Mesenchymal stem cell (in vitro differentiated cells and primary cell): Measurements from ENCODE around the gene TBL3.

ENCODE experiments used
- DNase-seq: peaks from one replicate; pipeline ENCODE4 v3.0.0-alpha.2; 2013
- H2AFZ ChIP-seq: one replicate; pipeline ENCODE4 v1.6.1; 2013; ENCODE audit warnings: low read depth, mild to moderate bottlenecking, control low read depth, inconsistent platforms, low read length, moderate library complexity
- H2AK5ac ChIP-seq: 2 replicates; pipeline ENCODE4 v1.6.1; 2013; ENCODE audit warnings: low read length, moderate library complexity, mild to moderate bottlenecking, inconsistent platforms; ENCODE audit not compliant: severe bottlenecking
- H2BK120ac ChIP-seq: one replicate; pipeline ENCODE4 v1.6.1; 2013; ENCODE audit warnings: low read depth, mild to moderate bottlenecking, inconsistent platforms, low read length, moderate library complexity
- H2BK12ac ChIP-seq, 2 experiments: one replicate each; pipeline ENCODE4 v1.6.1; 2013; ENCODE audit warnings: inconsistent platforms in 2 of 2, low read length in 2 of 2, mild to moderate bottlenecking in 2 of 2, moderate library complexity in 2 of 2, control low read depth in 1 of 2
- H2BK15ac ChIP-seq: one replicate; pipeline ENCODE4 v1.6.1; 2013; ENCODE audit warnings: mild to moderate bottlenecking, low read depth, inconsistent platforms; ENCODE audit not compliant: poor library complexity, severe bottlenecking
- H2BK5ac ChIP-seq: 2 replicates; pipeline ENCODE4 v1.6.1; 2013; ENCODE audit warnings: low read depth, mild to moderate bottlenecking, low read length, control low read depth, inconsistent platforms; ENCODE audit not compliant: poor library complexity, severe bottlenecking
- H3K14ac ChIP-seq, 2 experiments: one replicate each; pipeline ENCODE4 v1.6.1; 2013; ENCODE audit warnings: inconsistent platforms in 2 of 2, low read length in 2 of 2, control low read depth in 1 of 2, mild to moderate bottlenecking in 1 of 2, moderate library complexity in 1 of 2
- H3K18ac ChIP-seq, 2 experiments: one replicate each; pipeline ENCODE4 v1.6.1; 2013; ENCODE audit warnings: inconsistent platforms in 2 of 2, low read length in 2 of 2, control low read depth in 1 of 2, low read depth in 1 of 2, mild to moderate bottlenecking in 1 of 2
- H3K23ac ChIP-seq, 2 experiments: one replicate each; pipeline ENCODE4 v1.6.1; 2013; ENCODE audit warnings: inconsistent platforms in 2 of 2, low read length in 2 of 2, mild to moderate bottlenecking in 2 of 2, moderate library complexity in 2 of 2, control low read depth in 1 of 2
- H3K27ac ChIP-seq: 2 replicates; pipeline ENCODE4 v1.5.1; 2013; ENCODE audit warnings: mild to moderate bottlenecking, moderate library complexity, low read length, control low read depth, inconsistent platforms; ENCODE audit not compliant: poor library complexity, severe bottlenecking
- H3K27me3 ChIP-seq, 2 experiments: 2 replicates each; pipeline versions ENCODE4 v1.6.1 to v1.7.0; 2013; ENCODE audit warnings: low read length in 2 of 2, mild to moderate bottlenecking in 2 of 2, moderate library complexity in 2 of 2, control low read depth in 1 of 2, inconsistent platforms in 1 of 2; ENCODE audit not compliant: control insufficient read depth in 1 of 2, insufficient read depth in 1 of 2
- H3K36me3 ChIP-seq, 2 experiments: 2 replicates each; pipeline versions ENCODE4 v1.6.1 to v1.7.0; 2013; ENCODE audit warnings: low read length in 2 of 2, control low read depth in 1 of 2, inconsistent platforms in 1 of 2, low read depth in 1 of 2, mild to moderate bottlenecking in 1 of 2; ENCODE audit not compliant: insufficient read depth in 2 of 2, control insufficient read depth in 1 of 2
- H3K4ac ChIP-seq, 2 experiments: one replicate each; pipeline ENCODE4 v1.6.1; 2013; ENCODE audit warnings: inconsistent platforms in 2 of 2, low read length in 2 of 2, mild to moderate bottlenecking in 2 of 2, moderate library complexity in 2 of 2, control low read depth in 1 of 2, low read depth in 1 of 2
- H3K4me1 ChIP-seq: 2 replicates; pipeline ENCODE4 v1.6.1; 2013; ENCODE audit warnings: low read depth, low read length, control low read depth; ENCODE audit not compliant: control insufficient read depth, insufficient read depth
- H3K4me2 ChIP-seq: 2 replicates; pipeline ENCODE4 v1.6.1; 2013; ENCODE audit warnings: low read length, mild to moderate bottlenecking, inconsistent platforms; ENCODE audit not compliant: poor library complexity, severe bottlenecking
- H3K4me3 ChIP-seq, 2 experiments: 2 replicates each; pipeline versions ENCODE4 v1.5.1 to v1.7.0; 2013; ENCODE audit warnings: low read length in 2 of 2, mild to moderate bottlenecking in 2 of 2, control low read depth in 1 of 2, low read depth in 1 of 2; ENCODE audit not compliant: insufficient read depth in 1 of 2
- H3K79me1 ChIP-seq: replicated peaks from 2 replicates; pipeline ENCODE4 v1.6.1; 2013; ENCODE audit warnings: mild to moderate bottlenecking, control low read depth, low read length, inconsistent platforms; ENCODE audit not compliant: poor library complexity, severe bottlenecking
- H3K9ac ChIP-seq: 2 replicates; pipeline ENCODE4 v1.7.0; 2013; ENCODE audit warnings: mild to moderate bottlenecking, low read length, moderate library complexity
- H3K9me3 ChIP-seq: 2 replicates; pipeline ENCODE4 v1.7.0; 2013; ENCODE audit warnings: mild to moderate bottlenecking, low read length; ENCODE audit not compliant: control insufficient read depth
- H4K8ac ChIP-seq: one replicate; pipeline ENCODE4 v1.6.1; 2013; ENCODE audit warnings: inconsistent platforms, mild to moderate bottlenecking, low read length, moderate library complexity
- H4K91ac ChIP-seq: one replicate; pipeline ENCODE4 v1.6.1; 2013; ENCODE audit warnings: mild to moderate bottlenecking, low read length, inconsistent platforms
- WGBS: methylation state at CpG from one replicate; pipeline ENCODE4 v1.1.7; 2013; ENCODE audit warnings: mixed read lengths; 5-methylcytosine and 5-hydroxymethylcytosine counted together

The TBL3 gene

DNA sequence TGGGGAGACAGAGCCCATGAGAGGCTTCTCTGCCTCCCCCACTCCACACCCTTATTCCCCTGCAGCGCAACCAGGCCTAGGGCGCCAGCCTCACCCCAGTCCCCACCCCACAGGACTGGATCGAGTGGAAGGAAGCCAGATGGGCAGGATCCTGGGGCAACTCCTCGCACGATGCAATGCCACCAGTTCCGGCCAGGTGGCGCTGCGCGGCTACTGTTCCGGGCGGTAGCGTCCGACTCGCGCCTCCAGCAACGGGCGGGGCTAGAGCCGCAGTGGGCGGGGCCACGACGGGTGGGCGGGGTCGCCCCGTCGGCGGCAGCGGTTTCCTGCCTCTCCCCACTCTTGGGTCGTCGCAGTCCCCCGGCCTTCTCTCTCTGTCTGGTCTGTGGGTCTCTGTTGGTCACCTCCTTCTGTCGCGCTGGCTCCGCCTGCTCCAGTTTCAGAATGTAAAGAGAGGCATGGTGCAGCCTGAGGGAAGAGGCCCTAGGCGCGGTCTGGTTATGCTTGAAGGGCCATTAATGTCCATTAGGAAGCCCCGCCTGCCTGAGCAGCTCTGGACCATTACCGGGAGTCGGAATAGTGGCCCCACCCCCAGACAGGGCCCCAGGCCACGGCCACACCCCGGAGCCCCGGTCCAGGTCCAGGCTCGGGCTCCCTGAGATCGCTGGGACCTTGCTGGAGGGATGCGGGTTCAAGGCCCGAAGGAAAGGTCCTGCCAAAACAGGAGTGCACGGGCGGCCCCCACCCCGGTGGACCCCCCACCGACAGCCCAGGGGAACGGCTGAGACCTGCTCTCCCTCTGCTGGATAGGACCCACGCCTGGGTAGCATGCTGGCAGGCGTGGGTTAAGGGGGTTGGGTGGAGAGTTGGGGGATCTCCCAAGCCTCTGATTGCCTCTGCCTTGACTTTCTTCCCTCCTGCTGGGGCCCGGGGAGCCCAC is 51.5 kb downstream of the TBL3 start:
- Histone ChIP-seq H3K4ac (peak overlapping the region; percentile 80 to 90), H4K8ac (peak overlapping the region; percentile 91), H3K4me3 (peak overlapping the region; percentile 21 to 73), H3K27ac (peak overlapping the region; percentile 68), H3K14ac (peak overlapping the region in 1 of 2 experiments; percentile 75), H2BK15ac (peak overlapping the region; percentile 94), H3K23ac (no peak overlapping the region), H3K18ac (peak overlapping the region; percentile 93 to 94), H3K79me1 (no peaks in the 10 kb centered on the region), H2AFZ (peak overlapping the region; percentile 76), H3K9ac (peak overlapping the region; percentile 52), H4K91ac (peak overlapping the region; percentile 96), H3K4me2 (peak overlapping the region; percentile 85), H2BK5ac (peak overlapping the region; percentile 46), H3K36me3 (no peaks in the 10 kb centered on the region), H3K4me1 (peaks cover 53% of the 10 kb centered on the region), H3K9me3 (no peaks in the 10 kb centered on the region), H2BK120ac (peak overlapping the region; percentile 81), H3K27me3 (peaks cover 19 to 43% of the 10 kb centered on the region in 2 experiments), H2AK5ac (peak overlapping the region; percentile 92), H2BK12ac (peak overlapping the region; percentile 79 to 85)
- peak; percentile 90 for DNase-seq
- 8% methylated on average over 48 of the region's 53 CpGs for WGBS

DNA sequence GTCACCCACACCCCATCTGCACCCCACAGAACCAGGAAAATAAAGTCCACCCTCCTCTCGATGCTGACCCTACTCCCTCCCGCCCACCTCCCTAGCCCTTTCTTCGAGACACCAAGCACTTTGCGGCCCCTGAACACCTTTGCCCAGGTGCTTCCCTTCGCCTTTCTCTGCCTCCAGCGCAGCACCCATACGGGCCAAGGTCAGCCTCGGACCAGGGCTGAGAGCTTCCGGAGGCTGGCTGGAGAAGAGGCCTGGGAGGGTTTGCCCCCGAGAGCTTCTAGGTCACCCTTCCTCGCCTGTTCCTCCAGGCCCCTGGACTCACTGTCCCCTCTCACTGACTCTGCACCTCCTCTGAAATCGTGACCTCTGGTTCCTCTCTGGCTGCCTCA is 52.2 kb downstream of the TBL3 start:
- Histone ChIP-seq H3K36me3 (peaks cover 0 to 4% of the 10 kb centered on the region in 2 experiments), H3K23ac (no peak overlapping the region), H3K4me3 (peak overlapping the region in 1 of 2 experiments; percentile 4), H3K9ac (no peak overlapping the region), H3K27ac (no peak overlapping the region), H3K9me3 (no peaks in the 10 kb centered on the region), H2BK120ac (peak overlapping the region; percentile 81), H3K4ac (peak overlapping the region; percentile 62 to 90), H4K8ac (peak overlapping the region; percentile 89), H2BK15ac (peak overlapping the region; percentile 94), H4K91ac (peak overlapping the region; percentile 96), H3K4me1 (peaks cover 60% of the 10 kb centered on the region), H3K4me2 (no peak overlapping the region), H3K79me1 (no peaks in the 10 kb centered on the region), H2BK5ac (no peak overlapping the region), H2BK12ac (peak overlapping the region; percentile 85 to 90), H3K18ac (peak overlapping the region; percentile 60 to 93), H2AFZ (no peak overlapping the region), H3K27me3 (peaks cover 16 to 40% of the 10 kb centered on the region in 2 experiments), H2AK5ac (peak overlapping the region; percentile 92), H3K14ac (no peak overlapping the region)
- 91% methylated on average over 12 of the region's 12 CpGs for whole genome bisulfite sequencing
- DNase-seq, result no peak

- Histone ChIP-seq H2BK12ac (peak overlapping the region in 1 of 2 experiments; percentile 84), H4K91ac (no peak overlapping the region), H4K8ac (no peak overlapping the region), H3K23ac (peak overlapping the region in 1 of 2 experiments; percentile 17), H3K27me3 (peaks cover 8 to 29% of the 10 kb centered on the region in 2 experiments), H3K4me2 (no peak overlapping the region), H3K9me3 (no peaks in the 10 kb centered on the region), H2AK5ac (no peak overlapping the region), H3K18ac (no peak overlapping the region), H3K79me1 (peaks cover 3% of the 10 kb centered on the region), H3K4ac (no peak overlapping the region), H3K9ac (no peak overlapping the region), H3K14ac (peak overlapping the region in 1 of 2 experiments; percentile 14), H2BK120ac (no peak overlapping the region), H2BK5ac (no peak overlapping the region), H3K36me3 (peaks cover 0 to 16% of the 10 kb centered on the region in 2 experiments), H3K4me3 (no peak overlapping the region), H3K27ac (no peak overlapping the region), H3K4me1 (peaks cover 59% of the 10 kb centered on the region), H2BK15ac (no peak overlapping the region), H2AFZ (no peak overlapping the region)
- WGBS, result 97% methylated on average over 14 of the region's 14 CpGs
- DNase-seq, result no peak
Observed at GRCh38 chr16:2025251-2025650, 53.4 kb downstream of the TBL3 start.

DNA sequence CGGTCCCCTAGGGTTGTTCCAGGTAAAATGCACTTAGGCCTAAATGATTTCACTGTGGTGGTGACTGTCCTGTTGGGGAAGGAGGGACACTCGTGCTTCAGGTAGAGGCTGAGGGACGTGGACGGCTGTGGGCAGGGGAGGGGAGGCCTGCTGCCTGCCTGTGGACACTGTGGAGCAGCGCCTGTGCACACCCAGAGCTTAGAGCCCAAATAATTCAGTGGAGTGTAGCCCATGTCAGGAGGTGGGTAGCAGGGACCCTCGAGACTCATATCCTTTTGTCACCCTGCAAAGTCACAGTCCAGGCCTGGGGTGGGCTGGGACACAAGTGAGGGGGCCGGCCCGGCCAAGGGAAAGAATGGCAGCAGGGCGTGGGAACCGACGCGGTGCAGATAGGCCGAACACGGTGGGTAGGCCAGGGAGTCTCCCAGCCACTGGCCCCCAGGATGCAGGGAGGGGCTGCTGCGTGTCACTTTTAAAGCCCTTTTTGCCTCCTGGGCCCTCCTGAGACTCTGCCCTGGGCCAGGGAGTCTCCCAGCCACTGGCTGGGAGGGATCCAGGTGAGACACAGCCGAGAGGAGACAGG is 54.1 kb downstream of the TBL3 start:
- H2BK120ac ChIP-seq, result peak overlapping the region; percentile 61
- peak overlapping the region; percentile 60 for H2BK15ac ChIP-seq
- peak overlapping the region; percentile 2 to 66 for H3K4ac ChIP-seq
- no peak overlapping the region for H3K27ac ChIP-seq
- WGBS, result 90% methylated on average over 16 of the region's 16 CpGs
- H3K14ac ChIP-seq, result no peak overlapping the region
- DNase-seq, result no peak
- H4K8ac ChIP-seq, result peak overlapping the region; percentile 29
- H3K4me3 ChIP-seq, result peak overlapping the region in 1 of 2 experiments; percentile 47
- no peaks in the 10 kb centered on the region for H3K9me3 ChIP-seq
- peaks cover 59% of the 10 kb centered on the region for H3K4me1 ChIP-seq
- H4K91ac ChIP-seq, result peak overlapping the region; percentile 63
- peak overlapping the region; percentile 38 to 84 for H2BK12ac ChIP-seq
- H3K27me3 ChIP-seq, result peaks cover under 1 to 21% of the 10 kb centered on the region in 2 experiments
- H2BK5ac ChIP-seq, result no peak overlapping the region
- H3K36me3 ChIP-seq, result peaks cover 0 to 21% of the 10 kb centered on the region in 2 experiments
- H3K4me2 ChIP-seq, result peak overlapping the region; percentile 41
- peak overlapping the region in 1 of 2 experiments; percentile 47 for H3K23ac ChIP-seq
- peak overlapping the region; percentile 16 to 79 for H3K18ac ChIP-seq
- peak overlapping the region; percentile 38 for H3K9ac ChIP-seq
- peak overlapping the region; percentile 58 for H2AK5ac ChIP-seq
- H3K79me1 ChIP-seq, result peaks cover 4% of the 10 kb centered on the region
- no peak overlapping the region for H2AFZ ChIP-seq
